HG03342 (cell line): Measurements from ENCODE around the gene VAMP5.
A peak's percentile ranks its signal among the peaks of the same experiment; 100 is the strongest.
"Not testable (repeated sequence)": the region's sequence is repeated elsewhere in the genome, so short reads cannot be mapped to it uniquely, and the experiment has no call there.

Experiments used
- ATAC-seq: cut with Tn5 transposase; IDR thresholded peaks from one replicate; pipeline ENCODE4 v1.9.1; 2021; ENCODE audit warnings: mild to moderate bottlenecking, moderate library complexity; ENCODE audit not compliant: unreplicated experiment

The VAMP5 gene

DNA sequence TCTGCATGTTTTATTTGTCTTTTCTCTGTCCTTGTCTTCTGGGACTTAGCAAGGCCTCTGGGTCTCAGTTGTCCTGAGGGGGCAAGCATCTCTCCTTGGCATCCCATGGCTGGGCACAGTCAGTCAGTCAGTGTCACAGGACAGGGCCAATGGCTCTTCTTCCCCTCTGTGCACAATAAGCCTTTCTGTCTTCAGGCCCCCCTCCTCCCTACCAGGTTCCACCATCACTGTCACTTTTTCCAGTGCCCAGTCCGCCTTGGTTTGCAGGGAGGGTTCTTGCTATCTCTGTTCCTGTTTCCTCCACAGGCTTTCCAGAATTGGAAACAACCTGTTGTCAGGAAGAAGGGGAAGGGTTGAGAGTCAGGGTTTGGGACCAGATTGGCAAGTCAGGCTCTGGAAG lies 1.7 kb upstream of the VAMP5 start:
- no peak for ATAC-seq

DNA sequence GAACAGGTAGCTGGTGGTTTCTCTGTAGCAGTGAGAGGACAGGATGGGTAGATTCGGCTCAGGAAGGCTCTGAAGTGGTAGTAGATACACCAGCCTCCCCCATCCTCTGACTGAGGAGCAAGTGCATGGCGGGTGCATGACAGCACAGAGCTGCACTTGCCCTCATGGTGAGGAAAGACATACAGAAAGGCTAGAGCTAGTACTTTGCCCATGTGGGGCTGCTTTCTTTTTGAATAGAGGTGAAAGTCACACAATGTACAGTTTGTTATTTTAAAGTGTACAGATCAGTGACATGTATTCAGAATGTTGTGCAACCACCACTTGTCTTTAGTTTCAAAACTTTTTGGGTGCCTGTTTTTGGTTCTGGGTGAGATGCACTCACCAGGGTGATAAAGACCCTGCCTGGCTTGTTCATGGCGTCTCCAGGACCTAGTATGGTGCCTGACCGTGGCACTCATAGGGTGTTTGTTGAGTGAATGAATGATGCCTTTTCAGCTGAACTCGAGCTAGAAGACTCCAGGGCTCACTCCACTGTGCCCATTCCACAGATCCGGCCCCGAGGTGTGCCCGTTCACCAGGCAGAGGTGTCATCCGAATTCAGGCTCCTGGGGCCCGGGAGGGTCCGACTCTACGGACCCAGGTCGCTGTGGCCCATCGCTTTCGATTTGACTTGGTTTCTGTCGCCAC lies 421 bp upstream of the VAMP5 start:
- ATAC-seq, result peak; percentile 61

- ATAC-seq, result peak; percentile 41
Observed at GRCh38 chr2:85584857-85585780, 888 bp downstream of the VAMP5 start.

DNA sequence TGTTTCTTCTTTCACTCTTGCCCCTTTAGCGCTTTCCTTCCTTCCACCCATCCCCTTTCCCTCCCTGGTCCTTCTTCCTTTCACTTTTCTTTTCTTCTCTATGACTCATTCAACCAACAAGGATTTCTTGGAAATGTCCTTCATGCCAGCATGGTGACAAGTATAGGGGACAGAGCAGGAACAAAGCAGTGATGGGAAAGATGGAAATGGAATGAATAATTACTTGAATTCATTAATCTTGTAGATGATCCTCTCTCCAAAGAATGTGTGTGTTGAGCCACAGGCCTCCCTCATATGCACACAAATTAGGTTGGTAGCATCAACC lies 1.5 kb downstream of the VAMP5 start:
- ATAC-seq, result no peak

DNA sequence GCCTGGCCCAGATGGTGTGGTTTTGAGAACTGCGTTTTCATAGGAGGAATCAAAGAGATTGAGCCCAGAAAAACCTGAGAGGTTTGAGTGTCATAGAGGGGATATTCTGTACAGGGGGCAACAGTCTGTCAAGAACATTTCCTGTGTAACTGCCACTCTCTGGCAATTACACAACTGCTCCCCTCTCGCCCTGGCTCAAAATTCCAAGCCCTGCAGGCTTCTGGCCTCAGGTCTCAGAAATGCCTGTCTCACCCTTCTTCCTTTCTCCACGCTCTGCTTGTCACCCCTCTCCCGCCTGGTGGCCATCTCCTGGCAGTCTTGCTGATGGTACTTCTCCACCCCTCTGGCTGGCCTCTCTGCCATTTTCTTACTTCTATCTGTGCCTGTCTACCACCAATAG lies 4.0 kb downstream of the VAMP5 start:
- ATAC-seq, result no peak

- no peak for ATAC-seq
Observed at GRCh38 chr2:85588645-85589044, 4.4 kb downstream of the VAMP5 start.

- ATAC-seq, result no peak
Observed at GRCh38 chr2:85589181-85589580, 5.0 kb downstream of the VAMP5 start.

GRCh38 chr2:85589982-85590791 lies 6.0 kb downstream of the VAMP5 start:
- no peak for ATAC-seq

- ATAC-seq, result no peak
Observed at GRCh38 chr2:85590950-85591349, 6.7 kb downstream of the VAMP5 start.

DNA sequence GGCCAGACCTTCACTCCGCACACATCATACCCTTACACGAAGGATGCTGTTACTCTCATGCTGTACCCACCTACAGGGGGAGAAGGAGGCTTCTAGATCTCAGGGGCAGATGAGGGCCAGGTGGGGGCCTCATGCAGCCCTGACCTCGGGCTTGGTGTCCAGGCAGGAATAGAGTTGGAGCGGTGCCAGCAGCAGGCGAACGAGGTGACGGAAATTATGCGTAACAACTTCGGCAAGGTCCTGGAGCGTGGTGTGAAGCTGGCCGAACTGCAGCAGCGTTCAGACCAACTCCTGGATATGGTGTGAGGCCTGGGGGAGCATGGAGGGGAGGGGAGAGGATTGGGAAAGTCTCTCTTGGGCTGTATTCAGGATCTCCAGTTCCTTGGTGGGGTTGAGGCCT lies 7.3 kb downstream of the VAMP5 start:
- no peak for ATAC-seq

DNA sequence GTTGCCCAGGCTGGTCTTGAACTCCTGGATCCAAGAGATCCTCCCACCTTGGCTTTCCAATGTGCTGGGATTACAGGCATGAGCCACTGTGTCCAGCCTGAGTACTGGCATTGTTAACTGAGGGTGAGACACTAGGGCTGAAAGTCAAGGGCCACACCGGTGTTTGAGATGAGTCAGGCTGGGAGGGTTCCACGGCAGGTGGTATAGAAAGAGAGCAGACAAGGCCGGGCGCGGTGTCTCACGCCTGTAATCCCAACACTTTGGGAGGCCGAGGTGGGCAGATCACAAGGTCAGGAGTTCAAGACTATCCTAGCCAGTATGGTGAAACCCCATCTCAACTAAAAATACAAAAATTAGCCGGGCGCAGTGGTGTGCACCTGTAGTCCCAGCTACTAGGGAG lies 8.1 kb downstream of the VAMP5 start:
- not testable (repeated sequence) for ATAC-seq

DNA sequence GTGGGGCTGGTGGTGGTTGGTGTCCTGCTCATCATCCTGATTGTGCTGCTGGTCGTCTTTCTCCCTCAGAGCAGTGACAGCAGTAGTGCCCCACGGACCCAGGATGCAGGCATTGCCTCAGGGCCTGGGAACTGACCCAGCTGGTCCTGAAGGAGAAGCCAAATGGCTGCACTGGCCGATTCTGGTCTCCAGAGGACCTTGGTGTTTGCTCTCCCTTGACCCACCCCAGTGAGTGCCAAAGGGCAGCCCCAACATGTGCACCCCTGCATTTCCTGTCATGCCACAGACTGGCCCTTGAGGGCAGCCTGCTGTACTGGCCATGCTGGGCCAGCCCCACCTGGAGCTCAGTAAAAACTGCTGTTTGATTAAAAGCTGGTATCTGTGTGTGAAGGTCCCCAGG lies 8.8 kb downstream of the VAMP5 start:
- ATAC-seq, result no peak

DNA sequence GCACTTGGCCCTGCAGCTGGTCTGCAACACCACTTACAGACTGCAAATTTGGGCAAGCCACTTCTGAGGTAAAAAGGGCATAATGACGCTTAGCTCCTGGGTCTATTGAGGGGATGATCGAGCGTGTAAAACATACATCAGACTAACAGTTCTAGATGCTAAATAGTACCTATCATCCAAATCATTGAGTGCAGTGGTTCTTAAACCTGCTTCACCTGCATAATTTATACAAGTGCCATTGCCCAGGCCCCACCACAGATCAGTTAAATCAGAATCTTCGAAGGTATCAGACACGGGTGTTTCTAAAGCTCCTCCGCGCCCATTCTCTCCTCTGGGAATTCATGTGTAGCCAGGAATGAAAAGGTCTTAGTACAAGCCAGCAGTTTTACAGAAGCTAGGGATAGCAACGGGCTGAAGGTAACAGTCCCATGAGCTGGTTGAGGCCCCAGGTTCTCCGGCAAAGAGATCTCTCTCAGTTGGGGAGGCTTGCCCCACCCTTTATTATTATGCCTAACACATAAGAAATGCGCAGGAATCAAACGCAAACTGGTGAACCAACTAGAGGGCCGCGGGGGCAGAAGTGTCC lies 10.6 kb downstream of the VAMP5 start:
- ATAC-seq, result no peak

- peak; percentile 99 for ATAC-seq
Observed at GRCh38 chr2:85595301-85596025, 11.2 kb downstream of the VAMP5 start, which contains the start of gene RNF181. RNF181 (plus strand) TSS chr2:85595745; CDS start chr2:85595764, 19 bp downstream.

DNA sequence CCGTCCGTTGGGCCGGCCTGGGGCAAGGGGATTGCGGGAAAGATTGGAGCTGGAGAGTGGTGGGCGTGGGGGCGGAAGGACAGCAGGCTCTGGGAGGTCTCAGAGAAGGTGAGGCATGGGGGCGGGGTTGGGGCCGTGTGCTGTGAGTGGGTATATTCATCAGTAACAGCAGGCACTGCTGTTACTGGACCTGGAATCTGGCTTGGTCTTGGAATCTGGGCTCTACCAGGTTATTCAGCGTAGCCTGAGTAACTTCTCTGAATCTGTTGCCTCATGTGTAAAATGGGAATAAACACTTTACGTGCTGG lies 11.7 kb downstream of the VAMP5 start:
- ATAC-seq, result no peak

DNA sequence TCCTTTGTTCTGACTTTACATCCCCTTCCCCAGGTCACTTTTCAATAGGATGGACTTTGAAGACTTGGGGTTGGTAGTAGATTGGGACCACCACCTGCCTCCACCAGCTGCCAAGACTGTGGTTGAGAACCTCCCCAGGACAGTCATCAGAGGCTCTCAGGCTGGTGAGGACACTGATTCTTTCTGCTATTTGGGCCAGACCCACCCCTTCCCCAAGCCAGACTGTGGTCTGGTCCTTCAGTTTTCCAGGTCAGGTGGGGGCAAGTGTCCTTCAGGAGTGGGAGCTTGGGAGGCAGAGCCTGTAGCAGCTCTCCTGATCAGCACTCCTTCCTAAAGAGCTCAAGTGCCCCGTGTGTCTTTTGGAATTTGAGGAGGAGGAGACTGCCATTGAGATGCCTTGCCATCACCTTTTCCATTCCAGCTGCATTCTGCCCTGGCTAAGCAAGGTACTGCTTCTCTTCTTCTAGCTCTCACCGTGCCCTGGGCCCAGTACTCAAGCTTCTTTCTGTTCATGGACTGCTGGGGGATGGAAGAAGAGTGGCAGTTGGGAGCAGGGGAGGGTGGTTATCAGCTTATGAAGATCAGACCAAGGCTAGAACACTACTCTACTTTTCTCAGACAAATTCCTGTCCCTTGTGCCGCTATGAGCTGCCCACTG lies 12.4 kb downstream of the VAMP5 start:
- no peak for ATAC-seq

- no peak for ATAC-seq
Observed at GRCh38 chr2:85597241-85597640, 13.0 kb downstream of the VAMP5 start.

- no peak for ATAC-seq
Observed at GRCh38 chr2:85598594-85599340, 14.5 kb downstream of the VAMP5 start.

DNA sequence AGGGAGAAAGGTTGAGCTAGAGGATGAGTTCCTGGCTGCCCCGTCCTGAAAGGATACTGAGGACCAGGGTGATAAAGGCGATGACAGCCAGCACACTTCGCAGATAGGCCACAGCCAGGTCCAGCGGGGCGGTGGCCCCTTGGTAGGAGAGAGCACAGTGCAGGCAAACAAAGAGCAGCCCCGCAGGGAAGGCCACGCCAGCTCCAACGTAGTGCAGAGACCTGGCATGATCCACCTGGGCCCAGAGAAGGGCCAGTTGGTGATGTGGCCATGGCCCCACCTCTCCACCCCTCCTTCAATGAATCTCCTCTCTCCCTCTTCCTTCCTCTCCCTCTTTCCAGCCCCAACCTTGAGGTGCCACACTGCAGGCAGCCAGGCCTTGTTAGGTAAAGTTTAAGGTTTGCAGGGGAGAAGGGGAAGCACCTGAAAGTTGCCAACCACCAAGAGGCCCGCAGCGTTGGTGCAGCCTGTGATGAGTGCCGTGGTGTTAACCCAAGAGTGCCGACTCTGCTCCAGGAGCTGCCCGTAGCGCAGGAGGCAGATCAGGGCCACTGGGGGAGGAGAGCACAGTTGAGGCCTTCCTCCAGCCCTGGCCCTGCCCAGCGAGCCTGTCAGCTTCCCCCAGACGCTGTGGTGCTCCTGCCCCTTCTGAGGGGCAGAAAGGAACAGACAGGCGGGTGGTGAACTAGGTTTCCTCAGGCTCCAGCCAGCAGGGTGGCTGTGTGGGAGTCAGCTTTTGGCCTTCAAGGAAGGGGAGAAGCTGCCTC lies 15.4 kb downstream of the VAMP5 start:
- no peak for ATAC-seq
